B cell (primary cell): Measurements from ENCODE around the gene ATP10B. TPM values are rescaled to one million over a fixed set of nuclear protein-coding genes. Genes with fewer than 3 reads are reported as not detected.

Experiments used
- ATAC-seq: fragments of 200-7000 bp; cut with Tn5 transposase; one replicate; pipeline ENCODE4 v1.10.0; 2021; ENCODE audit warnings: low read depth, mild to moderate bottlenecking, moderate number of reproducible peaks, moderate library complexity
- CTCF ChIA-PET: fragments of 350-600 bp; sonication (Branson Sonifier 250); formaldehyde crosslinking; loops from one replicate; lab custom pipeline; 2021; ENCODE audit warnings: antibody characterized with exemption, inconsistent platforms; lab: Charles Lee
- POLR2A ChIA-PET: fragments of 350-600 bp; sonication (Branson Sonifier 250); formaldehyde crosslinking; loops from one replicate; lab custom pipeline; 2021; ENCODE audit warnings: antibody characterized with exemption; lab: Charles Lee
- DNase-seq: peaks from one replicate; pipeline ENCODE4 v3.0.0; 2013
- H2AFZ ChIP-seq: 2 replicates; pipeline ENCODE4 v1.6.1; 2012; ENCODE audit warnings: mild to moderate bottlenecking, low read depth, low read length; ENCODE audit not compliant: insufficient read depth, poor library complexity, severe bottlenecking
- H3K27ac ChIP-seq, 2 donors: 1 replicate in 1 of 2; 2 replicates in 1 of 2; pipeline ENCODE4 v1.5.1; 2012 to 2013; ENCODE audit warnings: low read length in 2 of 2, mild to moderate bottlenecking in 2 of 2, moderate library complexity in 1 of 2
- H3K27me3 ChIP-seq, 4 experiments: fragments of 200-600 bp in 1 of 4; sonication (generic) in 1 of 4; replicated peaks in 1 of 4; 1 replicate in 2 of 4; 2 replicates in 2 of 4; pipeline versions ENCODE4 v1.6.1 to v1.7.0; 2013 to 2016; ENCODE audit warnings: low read length in 3 of 4, mild to moderate bottlenecking in 2 of 4, mixed read lengths in 1 of 4, moderate library complexity in 1 of 4; ENCODE audit not compliant: insufficient read depth in 4 of 4, control insufficient read depth in 3 of 4; ENCODE audit errors: control extremely low read depth in 1 of 4
- H3K36me3 ChIP-seq, 2 experiments: replicated peaks in 1 of 2; 1 replicate in 1 of 2; 2 replicates in 1 of 2; pipeline versions ENCODE4 v1.6.1 to v1.7.1; 2013; ENCODE audit warnings: low read length in 1 of 2; ENCODE audit not compliant: insufficient read depth in 2 of 2, control insufficient read depth in 1 of 2; ENCODE audit errors: control extremely low read depth in 1 of 2, extremely low read depth in 1 of 2
- H3K4me1 ChIP-seq, 2 donors: fragments of 200-600 bp in 1 of 2; sonication (generic) in 1 of 2; 1 replicate in 1 of 2; 2 replicates in 1 of 2; pipeline versions ENCODE4 v1.5.1 to v1.6.1; 2013 to 2017; ENCODE audit warnings: low read length in 2 of 2; ENCODE audit not compliant: control insufficient read depth in 2 of 2, insufficient read depth in 2 of 2
- H3K4me2 ChIP-seq: replicated peaks from 2 replicates; pipeline ENCODE3; 2012; ENCODE audit warnings: mild to moderate bottlenecking, low read depth, low read length; ENCODE audit not compliant: poor library complexity, severe bottlenecking
- H3K4me3 ChIP-seq, 5 experiments: fragments of 200-600 bp in 1 of 5; sonication (generic) in 1 of 5; 1 replicate in 3 of 5; 2 replicates in 2 of 5; pipeline versions ENCODE4 v1.5.1 to v1.7.0; 2011 to 2016; ENCODE audit warnings: low read length in 4 of 5, mild to moderate bottlenecking in 4 of 5, low read depth in 2 of 5, control low read depth in 1 of 5, moderate library complexity in 1 of 5; ENCODE audit not compliant: insufficient read depth in 1 of 5; ENCODE audit errors: control extremely low read depth in 1 of 5, extremely low read depth in 1 of 5
- H3K79me2 ChIP-seq: fragments of 200-600 bp; sonication (generic); one replicate; pipeline ENCODE4 v1.6.0; 2016; ENCODE audit warnings: low read length; ENCODE audit not compliant: control insufficient read depth, insufficient read depth
- H3K9ac ChIP-seq: fragments of 200-600 bp; sonication (generic); 2 replicates; pipeline ENCODE4 v1.6.1; 2017; ENCODE audit warnings: mild to moderate bottlenecking, low read length, moderate library complexity
- H3K9me3 ChIP-seq, 3 donors: one replicate each; pipeline versions ENCODE4 v1.6.1 to v1.7.1; 2013; ENCODE audit warnings: low read length in 2 of 3; ENCODE audit not compliant: control insufficient read depth in 2 of 3, insufficient read depth in 1 of 3; ENCODE audit errors: control extremely low read depth in 1 of 3
- H4K20me1 ChIP-seq: 2 replicates; pipeline ENCODE4 v1.6.0; 2012; ENCODE audit warnings: mild to moderate bottlenecking, low read length; ENCODE audit not compliant: insufficient read depth, control insufficient read depth, poor library complexity, severe bottlenecking
- H3K27ac Mint-ChIP-seq: one replicate; pipeline ENCODE4 v1.8.0; 2021; ENCODE audit warnings: mixed read lengths
- H3K27me3 Mint-ChIP-seq: one replicate; pipeline ENCODE4 v1.8.0; 2021; ENCODE audit warnings: mixed read lengths
- H3K4me1 Mint-ChIP-seq: one replicate; pipeline ENCODE4 v1.8.0; 2021; ENCODE audit warnings: mixed read lengths
- H3K4me3 Mint-ChIP-seq: one replicate; pipeline ENCODE4 v1.8.0; 2021; ENCODE audit warnings: mixed read lengths
- H3K9me3 Mint-ChIP-seq: one replicate; pipeline ENCODE4 v1.8.0; 2022; ENCODE audit warnings: mixed read lengths; ENCODE audit not compliant: insufficient read depth
- EZH2 ChIP-seq: IDR thresholded peaks from 2 replicates; pipeline ENCODE4 v1.6.1; 2012; ENCODE audit warnings: borderline replicate concordance, low read depth, mild to moderate bottlenecking, moderate library complexity, low read length; ENCODE audit not compliant: insufficient read depth, poor library complexity, severe bottlenecking
- WGBS: methylation state at CpG from one replicate; pipeline ENCODE4 v1.1.5; 2013; ENCODE audit warnings: missing lambda C conversion rate; ENCODE audit not compliant: insufficient coverage; 5-methylcytosine and 5-hydroxymethylcytosine counted together
- intact Hi-C: fragments of 100-400 bp; cut with micrococcal nuclease; formaldehyde crosslinking; loops from one replicate; pipeline ENCODE4 v1.10.0; 2022
- polyA minus RNA-seq: library from RNA; depleted of rRNA, polyadenylated mRNA; stranded (reverse); fragments of >200 nt; gene quantifications from 2 replicates; pipeline ENCODE4 v1.2.3, GENCODE V29; 2012
- polyA plus RNA-seq: library from polyadenylated mRNA; depleted of rRNA; stranded (reverse); fragments of >200 nt; gene quantifications from 2 replicates; pipeline ENCODE4 v1.2.3, GENCODE V29; 2012
- total RNA-seq, 2 donors: library from RNA; stranded (reverse); fragments of 120-200 nt in 1 of 2; gene quantifications; 1 replicate in 1 of 2; 2 replicates in 1 of 2; pipeline versions ENCODE4 v1.2.3 to v1.2.4, GENCODE V29; 2013 to 2022
- TF ChIP-seq, protein P1 (sequence below): fragments of 200-600 bp; IDR thresholded peaks from one replicate; pipeline ENCODE4 v1.8.0; 2022; ENCODE audit warnings: antibody characterized with exemption, mild to moderate bottlenecking

ATP10B gene, protein sequence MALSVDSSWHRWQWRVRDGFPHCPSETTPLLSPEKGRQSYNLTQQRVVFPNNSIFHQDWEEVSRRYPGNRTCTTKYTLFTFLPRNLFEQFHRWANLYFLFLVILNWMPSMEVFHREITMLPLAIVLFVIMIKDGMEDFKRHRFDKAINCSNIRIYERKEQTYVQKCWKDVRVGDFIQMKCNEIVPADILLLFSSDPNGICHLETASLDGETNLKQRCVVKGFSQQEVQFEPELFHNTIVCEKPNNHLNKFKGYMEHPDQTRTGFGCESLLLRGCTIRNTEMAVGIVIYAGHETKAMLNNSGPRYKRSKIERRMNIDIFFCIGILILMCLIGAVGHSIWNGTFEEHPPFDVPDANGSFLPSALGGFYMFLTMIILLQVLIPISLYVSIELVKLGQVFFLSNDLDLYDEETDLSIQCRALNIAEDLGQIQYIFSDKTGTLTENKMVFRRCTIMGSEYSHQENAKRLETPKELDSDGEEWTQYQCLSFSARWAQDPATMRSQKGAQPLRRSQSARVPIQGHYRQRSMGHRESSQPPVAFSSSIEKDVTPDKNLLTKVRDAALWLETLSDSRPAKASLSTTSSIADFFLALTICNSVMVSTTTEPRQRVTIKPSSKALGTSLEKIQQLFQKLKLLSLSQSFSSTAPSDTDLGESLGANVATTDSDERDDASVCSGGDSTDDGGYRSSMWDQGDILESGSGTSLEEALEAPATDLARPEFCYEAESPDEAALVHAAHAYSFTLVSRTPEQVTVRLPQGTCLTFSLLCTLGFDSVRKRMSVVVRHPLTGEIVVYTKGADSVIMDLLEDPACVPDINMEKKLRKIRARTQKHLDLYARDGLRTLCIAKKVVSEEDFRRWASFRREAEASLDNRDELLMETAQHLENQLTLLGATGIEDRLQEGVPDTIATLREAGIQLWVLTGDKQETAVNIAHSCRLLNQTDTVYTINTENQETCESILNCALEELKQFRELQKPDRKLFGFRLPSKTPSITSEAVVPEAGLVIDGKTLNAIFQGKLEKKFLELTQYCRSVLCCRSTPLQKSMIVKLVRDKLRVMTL (N-terminal part only)
- total RNA-seq (not detected in 2 replicates), polyA plus RNA-seq (not detected in 2 replicates), polyA minus RNA-seq (not detected in 2 replicates)
- not detected for total RNA-seq (2013)

DNA sequence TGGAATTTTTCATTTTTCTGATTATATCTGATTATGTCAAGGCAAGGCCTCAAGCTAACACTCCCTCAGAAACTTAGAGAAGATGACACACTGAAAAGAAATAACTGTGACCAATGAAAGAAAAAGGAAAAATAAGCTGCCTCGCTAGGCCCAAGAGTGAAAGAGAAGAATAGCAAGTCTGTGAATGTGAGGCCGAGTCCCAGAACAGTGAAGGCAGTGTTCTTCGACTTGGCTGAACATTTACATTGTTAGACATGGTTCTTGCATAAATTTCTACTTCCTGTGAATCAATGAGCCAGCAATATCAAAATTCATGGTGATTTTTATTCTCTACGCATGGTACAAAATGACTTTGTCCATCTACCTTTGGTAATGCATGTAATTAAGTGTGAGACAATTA is at the start of gene ATP10B:
Gene ATP10B, minus strand, starts transcription at position 163 of the 400 bp plus-strand sequence. CDS start 164,137 bp downstream, outside the sequence.
- no peak within 1 kb of the TSS for H3K27ac ChIP-seq
- intact Hi-C loops = no loop called here
- no peaks in the 10 kb centered on the region for H3K4me1 ChIP-seq
- ATAC-seq (no peak), DNase-seq (no peak)
- H3K4me1 Mint-ChIP-seq = no peaks in the 10 kb centered on the region
- H3K4me3 Mint-ChIP-seq = no peak within 1 kb of the TSS
- H3K27me3 Mint-ChIP-seq = peaks cover 5% of the 10 kb centered on the region
- no peak within 1 kb of the TSS for H3K4me2 ChIP-seq
- no peaks in the 10 kb centered on the region for H3K36me3 ChIP-seq
- H4K20me1 ChIP-seq = no peaks in the 10 kb centered on the region
- ChIA-PET POLR2A (no interaction called here), CTCF (no interaction called here)
- H3K4me3 ChIP-seq = no peak within 1 kb of the TSS
- no peaks in the 10 kb centered on the region for H3K79me2 ChIP-seq
- 58% methylated on average over 3 of the region's 4 CpGs for WGBS
- no peaks in the 10 kb centered on the region for H3K9me3 ChIP-seq
- H3K27ac Mint-ChIP-seq = no peak within 1 kb of the TSS
- no peak within 1 kb of the TSS for H2AFZ ChIP-seq
- no peaks in the 10 kb centered on the region for H3K9me3 Mint-ChIP-seq
- no peak for TF ChIP-seq EZH2
- TF ChIP-seq, protein P1, sequence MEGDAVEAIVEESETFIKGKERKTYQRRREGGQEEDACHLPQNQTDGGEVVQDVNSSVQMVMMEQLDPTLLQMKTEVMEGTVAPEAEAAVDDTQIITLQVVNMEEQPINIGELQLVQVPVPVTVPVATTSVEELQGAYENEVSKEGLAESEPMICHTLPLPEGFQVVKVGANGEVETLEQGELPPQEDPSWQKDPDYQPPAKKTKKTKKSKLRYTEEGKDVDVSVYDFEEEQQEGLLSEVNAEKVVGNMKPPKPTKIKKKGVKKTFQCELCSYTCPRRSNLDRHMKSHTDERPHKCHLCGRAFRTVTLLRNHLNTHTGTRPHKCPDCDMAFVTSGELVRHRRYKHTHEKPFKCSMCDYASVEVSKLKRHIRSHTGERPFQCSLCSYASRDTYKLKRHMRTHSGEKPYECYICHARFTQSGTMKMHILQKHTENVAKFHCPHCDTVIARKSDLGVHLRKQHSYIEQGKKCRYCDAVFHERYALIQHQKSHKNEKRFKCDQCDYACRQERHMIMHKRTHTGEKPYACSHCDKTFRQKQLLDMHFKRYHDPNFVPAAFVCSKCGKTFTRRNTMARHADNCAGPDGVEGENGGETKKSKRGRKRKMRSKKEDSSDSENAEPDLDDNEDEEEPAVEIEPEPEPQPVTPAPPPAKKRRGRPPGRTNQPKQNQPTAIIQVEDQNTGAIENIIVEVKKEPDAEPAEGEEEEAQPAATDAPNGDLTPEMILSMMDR = no peak
- H3K9ac ChIP-seq = no peak within 1 kb of the TSS
- peaks cover 0 to 2% (median 0%) of the 10 kb centered on the region in 4 experiments for H3K27me3 ChIP-seq
